CD4-positive, CD25-positive, alpha-beta regulatory T cell (primary cell): ENCODE measurements around the gene MTSS2. TPM values are rescaled to one million over a fixed set of nuclear protein-coding genes. Genes with fewer than 3 reads are reported as not detected.
A peak's percentile ranks its signal among the peaks of the same experiment; 100 is the strongest.

Experiments
- ATAC-seq, 2 donors: fragments of 150-1000 bp; cut with Tn5 transposase; one replicate each; pipeline ENCODE4 v1.10.0; 2021; ENCODE audit warnings: low read depth in 2 of 2, moderate number of reproducible peaks in 2 of 2, moderate library complexity in 1 of 2
- DNase-seq, 3 donors: peaks; one replicate each; pipeline versions ENCODE4 v3.0.0 to v3.0.0-alpha.2; 2012 to 2022; ENCODE audit warnings: mixed read lengths in 1 of 3
- H3K27ac ChIP-seq: one replicate; pipeline ENCODE4 v1.7.0; 2013; ENCODE audit warnings: mild to moderate bottlenecking, low read length; ENCODE audit not compliant: insufficient read depth, poor library complexity, severe bottlenecking
- H3K27me3 ChIP-seq: one replicate; pipeline ENCODE4 v1.7.0; 2013; ENCODE audit warnings: low read length; ENCODE audit not compliant: control insufficient read depth, insufficient read depth
- H3K36me3 ChIP-seq: one replicate; pipeline ENCODE4 v1.7.0; 2013; ENCODE audit warnings: mild to moderate bottlenecking, low read length, moderate library complexity; ENCODE audit not compliant: control insufficient read depth, insufficient read depth
- H3K4me1 ChIP-seq: 2 replicates; pipeline ENCODE4 v1.7.0; 2013; ENCODE audit warnings: mild to moderate bottlenecking, low read length; ENCODE audit not compliant: insufficient read depth, control insufficient read depth, poor library complexity, severe bottlenecking
- H3K4me3 ChIP-seq: one replicate; pipeline ENCODE4 v1.7.0; 2013; ENCODE audit warnings: low read depth, mild to moderate bottlenecking, low read length, moderate library complexity
- H3K9me3 ChIP-seq, 2 experiments: 1 replicate in 1 of 2; 2 replicates in 1 of 2; pipeline ENCODE4 v1.7.0; 2013; ENCODE audit warnings: low read length in 2 of 2, mild to moderate bottlenecking in 1 of 2, moderate library complexity in 1 of 2; ENCODE audit not compliant: control insufficient read depth in 2 of 2
- H3K27ac Mint-ChIP-seq, 3 donors: one replicate each; pipeline ENCODE4 v1.8.0; 2020 to 2022; ENCODE audit warnings: mild to moderate bottlenecking in 3 of 3, mixed read lengths in 3 of 3, moderate library complexity in 2 of 3
- H3K27me3 Mint-ChIP-seq: one replicate; pipeline ENCODE4 v1.8.0; 2022; ENCODE audit warnings: mild to moderate bottlenecking, mixed read lengths
- H3K36me3 Mint-ChIP-seq: one replicate; pipeline ENCODE4 v1.8.0; 2020; ENCODE audit warnings: mixed read lengths
- H3K4me1 Mint-ChIP-seq, 4 donors: one replicate each; pipeline ENCODE4 v1.8.0; 2020 to 2022; ENCODE audit warnings: mixed read lengths in 4 of 4, mild to moderate bottlenecking in 1 of 4
- H3K4me3 Mint-ChIP-seq, 4 donors: one replicate each; pipeline ENCODE4 v1.8.0; 2020 to 2022; ENCODE audit warnings: mild to moderate bottlenecking in 4 of 4, mixed read lengths in 4 of 4, moderate library complexity in 3 of 4
- H3K9me3 Mint-ChIP-seq, 7 donors: one replicate each; pipeline ENCODE4 v1.8.0; 2020 to 2022; ENCODE audit warnings: mixed read lengths in 7 of 7, mild to moderate bottlenecking in 3 of 7, moderate library complexity in 2 of 7
- polyA plus RNA-seq, 4 donors: library from polyadenylated mRNA; unstranded; fragments of 300-500 nt; fragmentation: Illumina TruSeq; gene quantifications; one replicate each; pipeline ENCODE4 v1.2.3, GENCODE V29; 2021
- total RNA-seq: library from RNA; stranded (reverse); gene quantifications from one replicate; pipeline ENCODE4 v1.2.3, GENCODE V29; 2022

MTSS2 gene
- total and polyA plus RNA-seq, 5 donors from 2014 or later, result 2.9 TPM; not detected in 4

GRCh38 chr16:70686376-70687101 lies 686 bp upstream of the MTSS2 start:
- peaks cover 0 to 8% (median 1%) of the 10 kb centered on the region in 4 donors for H3K4me1 Mint-ChIP-seq
- ATAC-seq, result no peak
- Histone ChIP-seq H3K36me3 (no peaks in the 10 kb centered on the region), H3K4me1 (peaks cover 12% of the 10 kb centered on the region), H3K9me3 (no peaks in the 10 kb centered on the region), H3K4me3 (no peak overlapping the region), H3K27me3 (no peaks in the 10 kb centered on the region), H3K27ac (no peak overlapping the region)
- peaks cover 30% of the 10 kb centered on the region for H3K27me3 Mint-ChIP-seq
- no peaks in the 10 kb centered on the region for H3K36me3 Mint-ChIP-seq
- DNase-seq, result no peak
- no peaks in the 10 kb centered on the region for H3K9me3 Mint-ChIP-seq
- peak overlapping the region in 3 of 4 donors; percentile 46 to 85 (median 68) for H3K4me3 Mint-ChIP-seq
- no peak overlapping the region for H3K27ac Mint-ChIP-seq

DNA sequence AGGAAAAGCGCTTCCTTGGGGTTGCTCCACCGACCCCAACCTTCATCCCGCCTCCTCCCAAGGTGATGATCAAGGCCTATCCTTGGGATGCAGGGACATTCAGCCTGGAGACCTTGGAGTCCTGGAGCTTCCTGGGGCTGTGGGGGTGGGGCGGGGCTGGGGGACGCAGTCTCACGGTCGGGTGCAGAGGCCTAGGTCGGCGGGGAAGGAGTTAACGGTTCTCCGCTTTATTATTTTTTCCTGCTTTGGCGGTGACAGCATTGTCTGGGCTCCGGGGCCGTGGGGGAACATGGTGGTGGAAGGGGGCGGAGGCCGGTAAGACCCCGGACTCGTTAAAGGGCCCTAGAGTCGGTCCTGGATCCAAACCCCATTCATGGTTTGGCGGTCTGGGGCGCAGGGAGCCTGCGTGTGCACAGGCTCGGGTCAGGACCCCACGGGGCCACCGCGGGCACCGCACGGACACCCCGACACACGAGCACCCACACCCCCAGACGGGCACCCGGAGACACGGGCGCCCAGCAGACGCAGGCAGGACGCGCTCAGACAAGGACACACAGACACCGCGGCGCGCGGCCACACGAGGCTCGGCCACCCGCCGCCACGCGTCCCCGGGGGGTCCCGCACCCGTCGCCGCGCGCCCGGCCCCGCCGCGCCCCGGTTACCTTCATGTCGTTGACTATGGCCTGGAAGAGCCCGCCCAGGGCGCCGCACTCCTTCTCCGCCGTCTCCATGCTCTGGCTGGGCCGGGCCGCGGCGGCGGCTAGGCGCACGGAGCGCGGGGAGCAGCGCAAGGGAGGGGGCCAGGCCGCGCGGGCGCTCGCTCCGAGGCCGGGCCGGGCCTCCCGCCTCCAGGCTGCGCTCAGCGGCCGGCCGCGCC lies 554 bp downstream of the MTSS2 start:
- H3K9me3 Mint-ChIP-seq, result no peaks in the 10 kb centered on the region
- ATAC-seq (peak in 1 of 2 donors; percentile 8), DNase-seq (no peak)
- no peaks in the 10 kb centered on the region for H3K36me3 Mint-ChIP-seq
- H3K4me1 ChIP-seq, result peaks cover 12% of the 10 kb centered on the region
- H3K27me3 ChIP-seq, result no peaks in the 10 kb centered on the region
- H3K4me3 ChIP-seq, result no peak overlapping the region
- H3K27me3 Mint-ChIP-seq, result peaks cover 30% of the 10 kb centered on the region
- no peaks in the 10 kb centered on the region for H3K9me3 ChIP-seq
- H3K4me1 Mint-ChIP-seq, result peaks cover 0 to 8% (median 1%) of the 10 kb centered on the region in 4 donors
- no peak overlapping the region for H3K27ac Mint-ChIP-seq
- no peaks in the 10 kb centered on the region for H3K36me3 ChIP-seq
- H3K4me3 Mint-ChIP-seq, result peak overlapping the region in 1 of 4 donors; percentile 21
- no peak overlapping the region for H3K27ac ChIP-seq

- no peaks in the 10 kb centered on the region for H3K27me3 ChIP-seq
- no peak overlapping the region for H3K27ac Mint-ChIP-seq
These were observed 1.4 kb downstream of the MTSS2 start for GRCh38 chr16:70684146-70685060.

DNA sequence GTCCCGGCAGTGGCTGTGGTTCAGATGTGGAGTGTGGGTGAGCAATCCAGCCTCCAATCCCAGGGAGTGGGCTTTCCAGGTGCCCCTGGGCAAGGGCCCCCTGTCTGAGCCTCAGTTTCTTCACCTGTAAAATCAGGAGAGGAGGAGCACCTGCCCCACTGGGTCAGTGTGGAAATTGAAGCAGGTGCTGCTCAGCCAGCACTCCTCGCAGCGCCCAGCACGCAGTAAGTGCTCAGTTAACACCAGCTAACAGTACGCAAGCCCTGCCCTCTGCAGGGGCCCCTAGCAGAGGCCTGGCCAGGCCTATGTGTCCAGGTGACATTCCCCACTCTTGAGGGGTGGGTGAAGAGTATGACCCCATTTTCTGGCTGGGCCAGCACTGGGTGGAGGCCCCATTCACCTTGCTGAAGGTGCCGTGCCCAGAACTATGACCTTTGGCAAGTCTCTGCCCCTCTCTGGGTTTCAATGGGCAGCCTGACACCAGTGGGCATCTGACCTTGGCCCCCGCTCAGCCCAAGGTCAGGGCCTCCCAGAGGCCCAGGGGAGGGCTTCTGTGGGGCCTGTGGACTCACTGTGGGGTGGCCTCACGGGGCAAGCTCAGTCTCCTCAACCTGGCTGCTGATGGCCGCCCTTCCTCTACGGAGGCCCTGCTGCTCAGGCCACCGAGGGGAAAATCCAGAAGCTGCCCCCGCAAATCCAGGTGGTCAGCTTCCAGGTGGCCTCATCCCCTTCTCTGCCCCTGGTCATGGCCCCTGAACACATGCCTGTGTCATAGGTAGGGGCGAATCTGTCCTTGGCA lies 2.5 kb downstream of the MTSS2 start:
- H3K4me3 Mint-ChIP-seq, result peak overlapping the region in 1 of 4 donors; percentile 38
- H3K9me3 Mint-ChIP-seq, result no peaks in the 10 kb centered on the region
- Histone ChIP-seq H3K27me3 (no peaks in the 10 kb centered on the region), H3K27ac (no peak overlapping the region), H3K4me3 (no peak overlapping the region), H3K4me1 (peaks cover 12% of the 10 kb centered on the region), H3K9me3 (no peaks in the 10 kb centered on the region), H3K36me3 (no peaks in the 10 kb centered on the region)
- ATAC-seq (no peak), DNase-seq (no peak)
- peaks cover 30% of the 10 kb centered on the region for H3K27me3 Mint-ChIP-seq
- no peaks in the 10 kb centered on the region for H3K36me3 Mint-ChIP-seq
- H3K4me1 Mint-ChIP-seq, result peaks cover 0 to 6% (median 1%) of the 10 kb centered on the region in 4 donors
- peak overlapping the region in 1 of 3 donors; percentile 83 for H3K27ac Mint-ChIP-seq

More at GRCh38 chr16:70684146-70685060, 1.4 kb downstream of the MTSS2 start:
- Histone ChIP-seq H3K4me1 (peaks cover 12% of the 10 kb centered on the region), H3K9me3 (no peaks in the 10 kb centered on the region), H3K27ac (no peak overlapping the region), H3K4me3 (no peak overlapping the region), H3K36me3 (no peaks in the 10 kb centered on the region)
- Mint-ChIP-seq H3K27me3 (peaks cover 30% of the 10 kb centered on the region), H3K4me1 (peaks cover 0 to 8% (median 1%) of the 10 kb centered on the region in 4 donors), H3K4me3 (peak overlapping the region in 1 of 4 donors; percentile 38), H3K36me3 (no peaks in the 10 kb centered on the region), H3K9me3 (no peaks in the 10 kb centered on the region)
- ATAC-seq (no peak), DNase-seq (no peak)

- Histone ChIP-seq H3K27ac (no peak overlapping the region), H3K36me3 (no peaks in the 10 kb centered on the region), H3K27me3 (no peaks in the 10 kb centered on the region), H3K4me1 (peaks cover 12% of the 10 kb centered on the region), H3K9me3 (no peaks in the 10 kb centered on the region), H3K4me3 (no peak overlapping the region)
- H3K4me1 Mint-ChIP-seq, result peaks cover 0 to 6% (median 1%) of the 10 kb centered on the region in 4 donors
- no peak for ATAC-seq
- DNase-seq, result no peak
- H3K27me3 Mint-ChIP-seq, result peaks cover 30% of the 10 kb centered on the region
- no peaks in the 10 kb centered on the region for H3K9me3 Mint-ChIP-seq
- no peaks in the 10 kb centered on the region for H3K36me3 Mint-ChIP-seq
- H3K27ac Mint-ChIP-seq, result no peak overlapping the region
- H3K4me3 Mint-ChIP-seq, result no peak overlapping the region
These were observed 3.4 kb downstream of the MTSS2 start for GRCh38 chr16:70682239-70683145.

DNA sequence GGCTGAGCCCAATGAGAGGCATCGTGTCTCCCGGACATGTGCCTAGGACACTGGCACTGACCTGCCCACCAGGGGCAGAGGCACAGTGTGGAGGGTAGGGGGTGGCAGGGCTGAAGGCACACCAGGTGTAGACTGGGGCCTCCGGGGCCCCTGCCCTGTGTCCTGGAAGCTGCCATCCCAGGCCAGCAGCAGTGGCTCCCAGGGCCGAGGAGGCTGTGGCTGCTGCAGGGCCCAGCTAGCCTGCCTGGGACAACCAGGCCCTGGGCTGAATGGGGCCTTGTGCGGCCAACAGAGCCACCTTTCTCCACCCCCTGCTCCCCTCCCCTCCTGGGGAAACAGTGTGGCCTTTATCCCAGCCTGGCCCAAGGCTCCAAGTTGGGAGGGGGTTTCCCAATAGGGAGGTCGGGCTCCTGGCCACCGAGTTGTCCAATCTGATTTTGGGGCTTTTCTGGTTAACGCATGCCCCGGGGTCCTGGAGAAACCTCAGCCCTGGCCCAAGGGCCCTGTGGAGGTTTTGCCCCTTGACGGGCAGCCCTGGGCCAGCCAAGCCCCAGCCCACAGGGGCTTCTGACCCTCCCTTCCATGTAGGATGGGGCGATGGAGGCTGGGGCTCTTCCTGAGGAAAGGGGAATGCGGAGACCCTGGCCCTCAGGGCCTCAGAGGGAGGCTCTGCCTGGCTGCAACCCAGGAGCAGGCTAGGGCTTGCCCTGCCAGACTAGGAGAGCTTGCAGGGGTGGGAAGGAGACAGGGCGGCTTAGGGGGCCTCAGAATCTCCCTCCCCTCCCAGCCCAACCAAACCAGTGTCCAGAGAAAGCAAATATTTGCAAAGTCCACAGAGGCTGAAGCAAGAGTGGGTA lies 4.2 kb downstream of the MTSS2 start:
- DNase-seq, result no peak
- no peaks in the 10 kb centered on the region for H3K36me3 ChIP-seq

More for the DNA sequence above, 4.2 kb downstream of the MTSS2 start:
- H3K4me3 ChIP-seq, result no peak overlapping the region
- Mint-ChIP-seq H3K4me1 (peaks cover 0 to 6% (median 1%) of the 10 kb centered on the region in 4 donors), H3K9me3 (no peaks in the 10 kb centered on the region), H3K27ac (no peak overlapping the region), H3K36me3 (no peaks in the 10 kb centered on the region), H3K27me3 (peaks cover 25% of the 10 kb centered on the region), H3K4me3 (no peak overlapping the region)
- H3K27ac ChIP-seq, result no peak overlapping the region
- no peak for ATAC-seq
- no peaks in the 10 kb centered on the region for H3K27me3 ChIP-seq
- no peaks in the 10 kb centered on the region for H3K9me3 ChIP-seq
- H3K4me1 ChIP-seq, result peaks cover 12% of the 10 kb centered on the region
